SIG-M5 treated with dmso at 0.1 percent for 504 hours (cell line): ENCODE measurements around the gene B4GALT4.
A peak's percentile ranks its signal among the peaks of the same experiment; 100 is the strongest.

Experiments used
- DNase-seq: peaks from one replicate; lab custom pipeline; 2025; ENCODE audit not compliant: unreplicated experiment; lab: John Stamatoyannopoulos, UW

B4GALT4 gene

GRCh38 chr3:119238363-119238762 is 2.3 kb downstream of the B4GALT4 start:
- no peak for DNase-seq

GRCh38 chr3:119237299-119237698 is 3.4 kb downstream of the B4GALT4 start:
- DNase-seq = no peak

- no peak for DNase-seq
Observed at GRCh38 chr3:119236756-119237155, 3.9 kb downstream of the B4GALT4 start.

GRCh38 chr3:119235151-119235550 is 5.5 kb downstream of the B4GALT4 start:
- DNase-seq = no peak

GRCh38 chr3:119234610-119235009 is 6.1 kb downstream of the B4GALT4 start:
- DNase-seq = no peak

- DNase-seq = no peak
Observed at GRCh38 chr3:119230745-119231144, 9.9 kb downstream of the B4GALT4 start.

- DNase-seq = no peak
Observed at GRCh38 chr3:119230071-119230470, 10.6 kb downstream of the B4GALT4 start.

- DNase-seq = no peak
Observed at GRCh38 chr3:119229190-119229589, 11.5 kb downstream of the B4GALT4 start.

- DNase-seq = no peak
Observed at GRCh38 chr3:119228373-119229145, 12.1 kb downstream of the B4GALT4 start.

- no peak for DNase-seq
Observed at GRCh38 chr3:119227070-119227850, 13.4 kb downstream of the B4GALT4 start.

GRCh38 chr3:119225121-119225520 is 15.6 kb downstream of the B4GALT4 start:
- DNase-seq = no peak

GRCh38 chr3:119223511-119223910 is 17.2 kb downstream of the B4GALT4 start:
- peak; percentile 51 for DNase-seq

- no peak for DNase-seq
Observed at GRCh38 chr3:119222391-119222790, 18.3 kb downstream of the B4GALT4 start.

GRCh38 chr3:119221779-119222320 is 18.8 kb downstream of the B4GALT4 start:
- DNase-seq = no peak

GRCh38 chr3:119220970-119221667 is 19.6 kb downstream of the B4GALT4 start:
- no peak for DNase-seq

- no peak for DNase-seq
Observed at GRCh38 chr3:119220198-119220597, 20.5 kb downstream of the B4GALT4 start.

- DNase-seq = no peak
Observed at GRCh38 chr3:119219069-119219468, 21.6 kb downstream of the B4GALT4 start.

GRCh38 chr3:119211803-119212202 is 28.9 kb downstream of the B4GALT4 start:
- no peak for DNase-seq

GRCh38 chr3:119211193-119211592 is 29.5 kb downstream of the B4GALT4 start:
- no peak for DNase-seq

- DNase-seq = no peak
Observed at GRCh38 chr3:119207512-119207875, 33.2 kb downstream of the B4GALT4 start.
